DND-41 (cell line): Measurements from ENCODE around the gene MYO16.

Experiments
- EZH2 ChIP-seq: IDR thresholded peaks from 3 replicates; pipeline ENCODE4 v1.6.1; 2012; ENCODE audit warnings: borderline replicate concordance, low read depth, mild to moderate bottlenecking, moderate library complexity, low read length, inconsistent platforms; ENCODE audit not compliant: severe bottlenecking
- TF ChIP-seq, protein P1 (sequence below): IDR thresholded peaks from 2 replicates; pipeline ENCODE4 v1.5.1; 2012; ENCODE audit warnings: borderline replicate concordance, low read length, moderate library complexity, mild to moderate bottlenecking; ENCODE audit not compliant: poor library complexity, severe bottlenecking; ENCODE audit errors: extremely low read depth

DNA sequence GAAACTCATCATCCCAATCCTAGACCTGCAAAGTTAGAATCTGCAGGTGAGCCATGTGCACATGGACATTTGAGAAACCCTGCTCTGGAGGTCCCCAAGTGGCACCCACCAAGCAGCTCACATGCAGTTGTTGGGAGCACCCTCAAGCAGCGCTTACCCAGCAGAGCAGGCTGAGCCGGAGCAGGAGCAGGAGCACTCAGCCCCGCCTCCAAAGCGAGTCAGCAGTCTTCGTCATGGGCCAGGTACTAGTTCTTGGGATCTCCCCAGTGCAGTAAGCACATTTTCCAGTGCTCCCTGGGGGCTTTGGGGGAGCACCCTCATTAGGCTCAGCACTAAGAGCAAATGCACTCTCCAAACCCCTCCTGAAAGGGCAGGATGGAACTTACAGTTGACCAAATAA is 584.3 kb downstream of the MYO16 start:
- TF ChIP-seq, protein P1, sequence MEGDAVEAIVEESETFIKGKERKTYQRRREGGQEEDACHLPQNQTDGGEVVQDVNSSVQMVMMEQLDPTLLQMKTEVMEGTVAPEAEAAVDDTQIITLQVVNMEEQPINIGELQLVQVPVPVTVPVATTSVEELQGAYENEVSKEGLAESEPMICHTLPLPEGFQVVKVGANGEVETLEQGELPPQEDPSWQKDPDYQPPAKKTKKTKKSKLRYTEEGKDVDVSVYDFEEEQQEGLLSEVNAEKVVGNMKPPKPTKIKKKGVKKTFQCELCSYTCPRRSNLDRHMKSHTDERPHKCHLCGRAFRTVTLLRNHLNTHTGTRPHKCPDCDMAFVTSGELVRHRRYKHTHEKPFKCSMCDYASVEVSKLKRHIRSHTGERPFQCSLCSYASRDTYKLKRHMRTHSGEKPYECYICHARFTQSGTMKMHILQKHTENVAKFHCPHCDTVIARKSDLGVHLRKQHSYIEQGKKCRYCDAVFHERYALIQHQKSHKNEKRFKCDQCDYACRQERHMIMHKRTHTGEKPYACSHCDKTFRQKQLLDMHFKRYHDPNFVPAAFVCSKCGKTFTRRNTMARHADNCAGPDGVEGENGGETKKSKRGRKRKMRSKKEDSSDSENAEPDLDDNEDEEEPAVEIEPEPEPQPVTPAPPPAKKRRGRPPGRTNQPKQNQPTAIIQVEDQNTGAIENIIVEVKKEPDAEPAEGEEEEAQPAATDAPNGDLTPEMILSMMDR = no peak
- no peak for TF ChIP-seq EZH2
